SK-N-SH treated with all-trans-retinoic acid at 6 μM for 48 hours (cell line): ENCODE data around the gene ACTN1.

Experiments
- ATAC-seq: fragments of 200-7000 bp; cut with Tn5 transposase; 3 replicates; pipeline ENCODE4 v1.9.1; 2020; ENCODE audit warnings: mild to moderate bottlenecking, moderate library complexity
- ARNTL ChIP-seq: fragments of 450-650 bp; formaldehyde crosslinking; IDR thresholded peaks from 2 replicates; pipeline ENCODE4 v1.5.0; 2020; ENCODE audit warnings: low read depth, mild to moderate bottlenecking, moderate library complexity, borderline replicate concordance
- BACH2 ChIP-seq: fragments of 250-450 bp; sonication (Bioruptor Pico); IDR thresholded peaks from 2 replicates; pipeline ENCODE4 v1.9.0; 2021; ENCODE audit warnings: mild to moderate bottlenecking, borderline replicate concordance
- CSDC2 ChIP-seq: fragments of 250-450 bp; sonication (Bioruptor Pico); IDR thresholded peaks from 2 replicates; pipeline ENCODE4 v1.5.0; 2020; ENCODE audit warnings: mild to moderate bottlenecking, moderate library complexity
- ESRRG ChIP-seq: fragments of 250-450 bp; sonication (Bioruptor Pico); IDR thresholded peaks from 2 replicates; pipeline ENCODE4 v1.6.1; 2021; ENCODE audit warnings: mild to moderate bottlenecking
- GLIS3 ChIP-seq: fragments of 250-450 bp; sonication (Bioruptor Pico); IDR thresholded peaks from 2 replicates; pipeline ENCODE4 v1.5.0; 2020; ENCODE audit warnings: mild to moderate bottlenecking, moderate library complexity
- ISL1 ChIP-seq: fragments of 250-450 bp; sonication (Bioruptor Pico); IDR thresholded peaks from 2 replicates; pipeline ENCODE4 v2.1.2; 2022; ENCODE audit warnings: mild to moderate bottlenecking, moderate library complexity
- OSR1 ChIP-seq: fragments of 250-450 bp; sonication (Bioruptor Pico); IDR thresholded peaks from 2 replicates; pipeline ENCODE4 v1.8.0; 2022; ENCODE audit warnings: moderate library complexity, mild to moderate bottlenecking, inconsistent platforms
- PATZ1 ChIP-seq: fragments of 250-450 bp; sonication (Bioruptor Pico); IDR thresholded peaks from 2 replicates; pipeline ENCODE4 v1.8.0; 2020; ENCODE audit warnings: mild to moderate bottlenecking, moderate library complexity, borderline replicate concordance
- POU6F1 ChIP-seq: fragments of 250-450 bp; sonication (Bioruptor Pico); IDR thresholded peaks from 2 replicates; pipeline ENCODE4 v1.8.0; 2021; ENCODE audit warnings: low read depth, mild to moderate bottlenecking, moderate library complexity, borderline replicate concordance
- PPARA ChIP-seq: fragments of 250-450 bp; sonication (Bioruptor Pico); IDR thresholded peaks from 2 replicates; pipeline ENCODE4 v1.5.0; 2020; ENCODE audit warnings: mild to moderate bottlenecking, borderline replicate concordance
- RARB ChIP-seq: fragments of 250-450 bp; sonication (Bioruptor Pico); IDR thresholded peaks from 2 replicates; pipeline ENCODE4 v1.8.0; 2021; ENCODE audit warnings: mild to moderate bottlenecking, moderate library complexity
- SNAI2 ChIP-seq: fragments of 250-450 bp; sonication (Bioruptor Pico); IDR thresholded peaks from 2 replicates; pipeline ENCODE4 v1.5.0; 2020; ENCODE audit warnings: mild to moderate bottlenecking, moderate library complexity
- TCF4 ChIP-seq: fragments of 250-450 bp; sonication (Bioruptor Pico); IDR thresholded peaks from 2 replicates; pipeline ENCODE4 v1.8.0; 2021; ENCODE audit warnings: mild to moderate bottlenecking, moderate library complexity, borderline replicate concordance
- TOX ChIP-seq: fragments of 250-450 bp; sonication (Bioruptor Pico); IDR thresholded peaks from 2 replicates; pipeline ENCODE4 v1.8.0; 2021; ENCODE audit warnings: mild to moderate bottlenecking, moderate library complexity, borderline replicate concordance
- TSHZ2 ChIP-seq: fragments of 250-450 bp; sonication (Bioruptor Pico); IDR thresholded peaks from 2 replicates; pipeline ENCODE4 v1.5.0; 2020; ENCODE audit warnings: mild to moderate bottlenecking, moderate library complexity
- ZC3H10 ChIP-seq: fragments of 250-450 bp; sonication (Bioruptor Pico); IDR thresholded peaks from 2 replicates; pipeline ENCODE4 v1.5.1; 2021; ENCODE audit warnings: mild to moderate bottlenecking, moderate library complexity
- ZFP3 ChIP-seq: fragments of 250-450 bp; sonication (Bioruptor Pico); IDR thresholded peaks from 2 replicates; pipeline ENCODE4 v1.5.0; 2020; ENCODE audit warnings: mild to moderate bottlenecking, moderate library complexity
- ZFP30 ChIP-seq: fragments of 450-650 bp; formaldehyde crosslinking; IDR thresholded peaks from 2 replicates; pipeline ENCODE4 v1.5.0; 2022; ENCODE audit warnings: mild to moderate bottlenecking, moderate library complexity
- ZNF70 ChIP-seq: fragments of 450-650 bp; formaldehyde crosslinking; IDR thresholded peaks from 2 replicates; pipeline ENCODE4 v1.5.0; 2020; ENCODE audit warnings: mild to moderate bottlenecking, moderate library complexity
- ZNF8 ChIP-seq: fragments of 450-650 bp; formaldehyde crosslinking; IDR thresholded peaks from 2 replicates; pipeline ENCODE4 v1.5.0; 2020; ENCODE audit warnings: mild to moderate bottlenecking, moderate library complexity
- TF ChIP-seq, protein P1 (sequence below): fragments of 250-450 bp; sonication (Bioruptor Pico); IDR thresholded peaks from 2 replicates; pipeline ENCODE4 v1.5.1; 2020; ENCODE audit warnings: low read depth, mild to moderate bottlenecking, moderate library complexity

Gene ACTN1

DNA sequence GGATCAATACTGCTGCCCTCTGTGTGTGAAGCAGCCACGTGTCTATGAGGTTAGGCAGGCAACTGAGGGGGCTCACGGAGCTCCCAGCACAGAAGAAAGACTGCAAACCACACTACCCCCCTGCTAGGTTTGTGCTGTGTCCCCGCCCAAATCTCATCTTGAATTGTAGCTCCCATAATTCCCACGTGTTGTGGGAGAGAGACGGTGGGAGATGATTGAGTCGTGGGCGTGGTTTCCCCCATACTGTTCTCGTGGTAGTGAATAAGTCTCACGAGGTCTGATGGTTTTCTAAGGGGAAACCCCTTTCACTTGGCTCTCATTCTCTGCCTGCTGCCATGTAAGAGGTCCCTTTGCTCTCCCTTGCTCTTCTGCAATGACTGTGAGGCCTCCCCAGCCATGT is 68.6 kb downstream of the ACTN1 start (continued):
- TF ChIP-seq PATZ1 (CRISPR knock-in tag): no peak

- no peak for ATAC-seq
- no peak for TF ChIP-seq ZNF8 (CRISPR knock-in tag)
- TF ChIP-seq ARNTL (CRISPR knock-in tag): no peak
- TF ChIP-seq ZFP3: no peak
These were observed 70.3 kb downstream of the ACTN1 start for GRCh38 chr14:68908803-68909202.

- ATAC-seq: no peak
- TF ChIP-seq ESRRG (CRISPR knock-in tag): no peak
- TF ChIP-seq ZNF8 (CRISPR knock-in tag): no peak
- no peak for TF ChIP-seq BACH2 (CRISPR knock-in tag)
- no peak for TF ChIP-seq RARB (CRISPR knock-in tag)
These were observed 70.9 kb downstream of the ACTN1 start for GRCh38 chr14:68908201-68908600.

GRCh38 chr14:68906439-68906838 is 72.7 kb downstream of the ACTN1 start:
- no peak for ATAC-seq
- TF ChIP-seq ARNTL (CRISPR knock-in tag) (no peak), TCF4 (CRISPR knock-in tag) (no peak), ZNF70 (CRISPR knock-in tag) (no peak), TSHZ2 (CRISPR knock-in tag) (no peak), POU6F1 (CRISPR knock-in tag) (no peak), SNAI2 (CRISPR knock-in tag) (no peak), OSR1 (CRISPR knock-in tag) (no peak), PPARA (CRISPR knock-in tag) (no peak), TOX (CRISPR knock-in tag) (no peak), GLIS3 (CRISPR knock-in tag) (no peak), BACH2 (CRISPR knock-in tag) (no peak), ZC3H10 (no peak), ZFP3 (no peak), PATZ1 (CRISPR knock-in tag) (no peak), ZNF8 (CRISPR knock-in tag) (no peak), ZFP30 (no peak), CSDC2 (no peak), ISL1 (no peak)
- TF ChIP-seq, protein P1, sequence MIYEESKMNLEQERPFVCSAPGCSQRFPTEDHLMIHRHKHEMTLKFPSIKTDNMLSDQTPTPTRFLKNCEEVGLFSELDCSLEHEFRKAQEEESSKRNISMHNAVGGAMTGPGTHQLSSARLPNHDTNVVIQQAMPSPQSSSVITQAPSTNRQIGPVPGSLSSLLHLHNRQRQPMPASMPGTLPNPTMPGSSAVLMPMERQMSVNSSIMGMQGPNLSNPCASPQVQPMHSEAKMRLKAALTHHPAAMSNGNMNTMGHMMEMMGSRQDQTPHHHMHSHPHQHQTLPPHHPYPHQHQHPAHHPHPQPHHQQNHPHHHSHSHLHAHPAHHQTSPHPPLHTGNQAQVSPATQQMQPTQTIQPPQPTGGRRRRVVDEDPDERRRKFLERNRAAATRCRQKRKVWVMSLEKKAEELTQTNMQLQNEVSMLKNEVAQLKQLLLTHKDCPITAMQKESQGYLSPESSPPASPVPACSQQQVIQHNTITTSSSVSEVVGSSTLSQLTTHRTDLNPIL (CRISPR knock-in tag): no peak
